Esophagus muscularis mucosa (tissue), 4 donors: ENCODE results near the gene SLC26A6. TPM values are rescaled to one million over a fixed set of nuclear protein-coding genes. Genes with fewer than 3 reads are reported as not detected.

ENCODE experiments used
- DNase-seq: peaks from one replicate; pipeline ENCODE4 v3.0.0-alpha.2; 2017; ENCODE audit errors: extremely low spot score
- H3K27ac ChIP-seq, 4 donors: fragments of 200-600 bp; sonication (generic); replicated peaks in 1 of 4; 1 replicate in 3 of 4; 2 replicates in 1 of 4; pipeline ENCODE4 v1.5.1; 2016 to 2019; ENCODE audit warnings: mild to moderate bottlenecking in 1 of 4
- H3K27me3 ChIP-seq, 4 donors: fragments of 200-600 bp; sonication (generic); one replicate each; pipeline versions ENCODE4 v1.5.1 to v1.6.0; 2016 to 2019
- H3K36me3 ChIP-seq, 4 donors: fragments of 200-600 bp; sonication (generic); one replicate each; pipeline ENCODE4 v1.5.1; 2016 to 2019
- H3K4me1 ChIP-seq, 4 donors: fragments of 200-600 bp; sonication (generic); one replicate each; pipeline ENCODE4 v1.5.1; 2016 to 2019
- H3K4me3 ChIP-seq, 4 donors: fragments of 200-600 bp; sonication (generic); 1 replicate in 2 of 4; 2 replicates in 2 of 4; pipeline ENCODE4 v1.5.1; 2016 to 2019; ENCODE audit warnings: mild to moderate bottlenecking in 4 of 4, moderate library complexity in 1 of 4
- H3K9me3 ChIP-seq, 4 donors: fragments of 200-600 bp; sonication (generic); 1 replicate in 3 of 4; 2 replicates in 1 of 4; pipeline ENCODE4 v1.5.1; 2016 to 2019
- CTCF ChIP-seq, 3 experiments: fragments of 200-600 bp in 2 of 3; fragments of 450-650 bp in 1 of 3; sonication (generic) in 2 of 3; IDR thresholded peaks; one replicate each; pipeline ENCODE4 v1.5.1; 2017 to 2019; ENCODE audit warnings: antibody characterized with exemption in 3 of 3, mild to moderate bottlenecking in 2 of 3, moderate library complexity in 1 of 3
- EP300 ChIP-seq: sonication (generic); formaldehyde crosslinking; IDR thresholded peaks from one replicate; pipeline ENCODE4 v1.6.1; 2017; ENCODE audit warnings: antibody characterized with exemption
- POLR2A ChIP-seq: fragments of 450-650 bp; IDR thresholded peaks from one replicate; pipeline ENCODE4 v1.6.1; 2017; ENCODE audit warnings: antibody characterized with exemption, moderate library complexity, mild to moderate bottlenecking, low read depth
- POLR2AphosphoS5 ChIP-seq, 2 donors: sonication (generic); formaldehyde crosslinking; IDR thresholded peaks; one replicate each; pipeline ENCODE4 v1.6.1; 2017; ENCODE audit warnings: antibody characterized with exemption in 2 of 2
- WGBS: methylation state at CpG from one replicate; pipeline ENCODE4 v1.1.5; 2018; 5-methylcytosine and 5-hydroxymethylcytosine counted together
- intact Hi-C: fragments of 100-400 bp; cut with DNase I; formaldehyde crosslinking; loops from one replicate; pipeline ENCODE4 v1.15.1; 2023
- total RNA-seq, 4 donors: library from RNA; depleted of rRNA; stranded (reverse); fragments of >200 nt; gene quantifications; one replicate each; pipeline versions ENCODE4 v1.1.0 to v1.2.1, GENCODE V29; 2016

SLC26A6 gene
- total RNA-seq, 4 donors from 2014 or later, result 6.1 to 11.7 (median 8.8) TPM

DNA sequence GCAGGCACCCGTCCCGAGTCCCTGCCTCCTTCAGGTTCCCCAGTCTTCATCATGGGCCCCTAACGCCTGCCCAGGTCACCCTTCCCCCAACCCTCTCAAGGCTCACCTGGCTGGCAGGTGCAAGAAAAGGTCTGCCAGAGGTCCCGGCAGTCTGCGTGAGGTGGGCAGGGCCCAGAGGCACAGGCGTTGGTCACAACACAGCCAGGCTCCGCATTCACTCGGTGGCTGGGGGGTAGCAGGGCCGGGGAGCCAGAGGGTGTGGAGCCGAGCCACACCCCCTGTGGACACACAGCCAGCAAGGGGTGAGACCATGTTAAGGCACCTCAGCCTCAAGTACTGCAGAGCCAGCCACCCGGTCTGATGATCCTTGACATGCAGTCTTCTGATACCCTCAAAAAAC, 16.5 kb upstream of the SLC26A6 start:
- DNase-seq, result no peak
- no peaks in the 10 kb centered on the region for H3K36me3 ChIP-seq
- H3K27ac ChIP-seq, result no peak overlapping the region
- no peak overlapping the region for H3K4me3 ChIP-seq
- intact Hi-C loops, result no loop called here
- H3K9me3 ChIP-seq, result no peaks in the 10 kb centered on the region
- WGBS, result 98% methylated on average over 6 of the region's 11 CpGs
- peaks cover 4 to 16% (median 15%) of the 10 kb centered on the region in 4 donors for H3K4me1 ChIP-seq
- TF ChIP-seq POLR2AphosphoS5 (IDR thresholded peaks at IDR 0.05), result no peak
- no peak for TF ChIP-seq CTCF (IDR thresholded peaks at IDR 0.05)
- TF ChIP-seq POLR2A, result no peak
- no peak for TF ChIP-seq EP300
- no peaks in the 10 kb centered on the region for H3K27me3 ChIP-seq

DNA sequence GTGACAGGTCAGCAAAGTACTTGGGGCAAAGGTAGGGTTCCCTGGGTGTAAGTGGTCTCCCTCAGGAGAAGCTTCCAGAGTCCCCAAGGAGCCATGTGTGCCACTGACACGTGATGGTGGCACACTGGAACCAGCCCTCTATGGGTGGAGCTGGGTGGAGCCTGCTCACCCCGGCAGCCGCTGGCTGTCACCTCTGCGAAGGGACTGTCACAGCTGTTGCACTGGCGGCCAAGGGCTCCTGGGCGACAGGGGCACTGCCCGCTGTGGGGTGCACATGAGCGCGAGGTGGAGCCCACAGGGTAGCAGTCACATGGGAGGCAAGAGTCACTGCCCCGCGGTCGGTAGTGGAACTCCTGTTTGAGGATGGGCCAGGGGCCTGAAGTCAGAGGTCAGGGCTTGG, 15.5 kb upstream of the SLC26A6 start:
- DNase-seq, result no peak
- Histone ChIP-seq H3K36me3 (no peaks in the 10 kb centered on the region), H3K27ac (no peak overlapping the region), H3K9me3 (no peaks in the 10 kb centered on the region), H3K4me3 (no peak overlapping the region), H3K4me1 (peaks cover 0 to 5% (median 5%) of the 10 kb centered on the region in 4 donors), H3K27me3 (no peaks in the 10 kb centered on the region)
- TF ChIP-seq CTCF (IDR thresholded peaks at IDR 0.05) (no peak), POLR2AphosphoS5 (IDR thresholded peaks at IDR 0.05) (no peak), POLR2A (no peak), EP300 (no peak)
- 82% methylated on average over 9 of the region's 12 CpGs for WGBS
- intact Hi-C loops, result no loop called here

DNA sequence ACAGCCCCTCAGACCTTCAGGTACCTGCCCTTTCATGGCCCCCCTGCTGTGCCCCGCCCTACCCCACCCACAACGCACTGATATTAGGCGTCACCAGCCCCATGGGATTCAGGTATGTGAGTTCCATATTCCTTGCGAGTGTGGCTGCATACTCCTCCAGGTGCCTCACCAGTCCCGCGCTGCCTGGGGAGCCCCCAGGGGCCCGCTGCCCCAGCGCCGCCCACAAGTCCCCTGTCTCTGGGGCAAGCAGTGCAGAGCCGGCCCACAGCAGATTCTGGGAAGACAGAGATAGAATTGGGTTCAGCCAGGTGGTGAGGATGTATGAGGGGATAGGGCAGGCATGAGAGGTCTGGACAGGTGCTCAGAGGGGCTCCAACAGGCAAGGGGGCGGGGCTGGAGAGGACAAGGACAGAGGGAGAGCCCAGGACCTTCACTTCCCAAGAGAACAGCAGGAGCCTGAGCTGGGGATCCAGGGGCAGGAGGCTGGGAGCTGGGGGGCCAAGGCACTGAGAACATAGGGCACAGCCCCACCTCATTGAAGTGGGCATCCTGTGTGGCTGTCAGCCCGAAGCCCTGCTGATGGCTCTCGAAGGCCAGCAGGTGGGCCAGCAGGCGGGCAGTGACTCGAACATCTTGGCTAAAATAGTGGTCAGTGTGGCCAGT, 13.1 kb upstream of the SLC26A6 start:
- no peak overlapping the region for H3K4me3 ChIP-seq
- TF ChIP-seq POLR2A, result no peak
- no peak for TF ChIP-seq POLR2AphosphoS5 (IDR thresholded peaks at IDR 0.05)
- TF ChIP-seq EP300, result no peak
- no peak for TF ChIP-seq CTCF (IDR thresholded peaks at IDR 0.05)
- H3K4me1 ChIP-seq, result no peaks in the 10 kb centered on the region
- no peaks in the 10 kb centered on the region for H3K9me3 ChIP-seq
- 95% methylated on average over 8 of the region's 15 CpGs for WGBS
- no peak for DNase-seq
- no peaks in the 10 kb centered on the region for H3K27me3 ChIP-seq
- no peaks in the 10 kb centered on the region for H3K36me3 ChIP-seq
- no peak overlapping the region for H3K27ac ChIP-seq
- intact Hi-C loops, result no loop called here

GRCh38 chr3:48647714-48648113, 12.5 kb upstream of the SLC26A6 start:
- no peaks in the 10 kb centered on the region for H3K36me3 ChIP-seq
- no peaks in the 10 kb centered on the region for H3K4me1 ChIP-seq
- intact Hi-C loops, result no loop called here
- no peak overlapping the region for H3K27ac ChIP-seq
- H3K27me3 ChIP-seq, result no peaks in the 10 kb centered on the region
- H3K9me3 ChIP-seq, result no peaks in the 10 kb centered on the region
- 87% methylated on average over 9 of the region's 9 CpGs for whole genome bisulfite sequencing
- DNase-seq, result no peak
- no peak overlapping the region for H3K4me3 ChIP-seq
- TF ChIP-seq EP300 (no peak), POLR2AphosphoS5 (IDR thresholded peaks at IDR 0.05) (no peak), POLR2A (no peak), CTCF (IDR thresholded peaks at IDR 0.05) (no peak)
